Measurements from ENCODE around the gene VWA7.
A peak's percentile ranks its signal among the peaks of the same experiment; 100 is the strongest.
"Not testable (repeated sequence)": the region's sequence is repeated elsewhere in the genome, so short reads cannot be mapped to it uniquely, and the experiment has no call there.

VWA7 gene

DNA sequence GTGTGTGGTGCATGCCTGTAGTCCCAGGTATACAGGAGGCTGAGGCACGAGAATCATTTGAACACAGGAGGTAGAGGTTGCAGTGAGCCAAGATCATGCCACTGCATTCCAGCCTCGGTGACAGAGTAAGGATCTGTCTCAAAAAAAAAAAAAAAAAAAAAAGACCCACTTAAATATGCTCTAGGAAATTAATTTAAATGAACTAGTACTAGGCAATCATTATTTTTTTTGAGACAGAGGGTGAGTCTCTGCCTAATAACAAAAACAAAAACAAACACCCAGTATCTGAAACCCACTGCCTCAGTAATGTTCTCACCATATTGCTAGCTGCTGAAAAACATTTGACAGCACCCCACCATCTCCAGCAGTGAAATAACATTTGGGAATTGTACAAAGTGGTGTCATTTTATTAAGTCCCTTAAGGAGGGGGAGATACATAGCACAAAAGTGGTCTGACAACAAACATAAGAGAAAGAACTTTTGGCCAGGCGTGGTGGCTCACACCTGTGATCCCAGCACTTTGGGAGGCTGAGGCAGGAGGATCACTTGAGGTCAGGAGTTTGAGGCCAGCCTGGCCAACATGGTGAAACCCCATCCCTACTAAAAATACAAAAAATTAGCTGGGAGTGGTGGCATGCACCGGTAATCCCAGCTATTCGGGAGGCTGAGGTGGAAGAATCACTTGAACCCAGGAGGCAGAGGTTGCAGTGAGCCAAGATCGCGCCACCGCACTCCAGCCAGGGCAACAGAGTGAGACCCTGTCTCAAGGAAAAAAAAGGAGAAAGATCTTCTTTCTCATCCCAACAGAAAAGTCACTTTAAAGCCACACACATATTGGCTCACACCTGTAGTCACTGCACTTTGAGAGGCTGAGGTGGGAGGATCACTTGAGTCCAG is 24.2 kb upstream of the VWA7 start:
- DNase-seq, result not testable (repeated sequence)

- DNase-seq, result no peak
Measured at GRCh38 chr6:31799781-31800180, 22.7 kb upstream of the VWA7 start.

- peak; percentile 70 for DNase-seq
Measured at GRCh38 chr6:31797588-31797987, 20.5 kb upstream of the VWA7 start.

DNA sequence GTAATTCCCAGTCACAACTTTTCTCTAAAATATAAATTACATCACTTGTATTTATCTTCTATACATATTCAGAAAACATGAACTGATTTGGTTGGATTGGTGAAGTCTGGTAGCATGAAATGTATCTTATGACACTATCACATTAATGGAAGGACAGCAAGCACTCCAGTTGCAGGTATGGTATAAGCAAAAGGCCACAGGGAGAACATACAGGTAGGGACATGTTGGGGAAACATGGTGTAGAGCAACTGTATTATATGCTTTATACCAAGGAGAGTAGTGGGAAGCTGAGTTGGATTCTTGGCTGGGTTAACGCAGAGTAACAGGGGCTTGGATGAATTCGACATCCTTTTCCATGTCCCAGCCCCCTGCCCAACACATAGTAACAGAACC is 19.9 kb upstream of the VWA7 start:
- DNase-seq, result no peak

GRCh38 chr6:31795616-31796298 is 18.6 kb upstream of the VWA7 start, which contains the start of gene VARS1:
Gene VARS1, minus strand, starts transcription at chr6:31795752. Its CDS starts 535 bp downstream, at chr6:31795217.
- DNase-seq, result peak; percentile 93

DNA sequence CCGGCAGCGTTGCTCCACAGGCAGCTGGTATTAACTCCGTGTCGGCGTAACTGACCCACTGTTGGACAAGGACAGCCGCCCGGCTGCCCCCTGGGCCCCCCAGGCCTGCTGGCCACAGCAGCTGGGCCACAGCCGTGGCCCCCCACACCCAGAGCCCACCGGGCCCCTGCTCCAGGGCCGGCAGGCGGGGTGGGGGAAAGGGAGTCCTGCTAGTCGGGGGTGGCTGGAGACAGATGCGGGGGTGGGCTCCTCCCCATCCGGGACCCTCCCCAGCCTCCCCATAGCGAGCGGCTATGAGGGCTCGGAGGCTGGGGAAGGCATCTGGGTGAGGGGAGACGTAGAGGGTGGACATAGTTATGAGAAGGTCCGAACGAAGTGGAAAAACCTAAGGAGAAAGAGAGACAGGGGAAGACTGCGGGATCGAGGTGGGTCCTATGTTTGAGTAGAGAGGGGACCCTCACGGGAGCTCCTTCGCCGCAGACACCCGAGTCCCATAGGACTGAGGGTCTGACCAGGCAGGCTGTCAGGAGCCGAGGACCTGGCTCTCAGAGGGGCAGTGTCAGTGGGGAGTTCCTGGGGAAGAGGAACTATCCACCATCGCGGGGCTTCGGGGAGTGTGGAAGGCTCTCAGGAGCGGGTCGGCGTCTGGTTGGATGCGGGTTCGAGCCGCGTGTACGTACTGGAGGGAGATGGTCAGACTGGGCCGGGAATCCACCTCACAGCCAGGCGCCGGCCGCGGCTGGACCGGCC is 17.9 kb upstream of the VWA7 start:
- DNase-seq, result peak; percentile 13

- peak; percentile 34 for DNase-seq
Measured at GRCh38 chr6:31794294-31794865, 17.3 kb upstream of the VWA7 start.

DNA sequence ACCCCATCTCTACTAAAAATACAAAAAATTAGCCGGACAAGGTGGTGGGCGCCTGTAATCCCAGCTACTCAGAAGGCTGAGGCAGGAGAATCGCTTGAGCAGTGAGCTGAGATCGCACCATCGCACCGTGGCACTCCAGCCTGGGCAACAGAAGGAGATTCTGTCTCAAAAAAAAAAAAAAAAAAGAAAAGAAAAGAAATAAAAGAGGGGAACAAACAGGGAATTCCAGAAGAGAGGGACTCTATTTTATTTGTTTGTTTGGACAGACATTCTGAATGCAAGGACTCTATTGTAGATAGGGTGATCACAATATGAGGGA is 16.8 kb upstream of the VWA7 start:
- not testable (repeated sequence) for DNase-seq

GRCh38 chr6:31792761-31793171 is 15.6 kb upstream of the VWA7 start:
- peak; percentile 49 for DNase-seq

DNA sequence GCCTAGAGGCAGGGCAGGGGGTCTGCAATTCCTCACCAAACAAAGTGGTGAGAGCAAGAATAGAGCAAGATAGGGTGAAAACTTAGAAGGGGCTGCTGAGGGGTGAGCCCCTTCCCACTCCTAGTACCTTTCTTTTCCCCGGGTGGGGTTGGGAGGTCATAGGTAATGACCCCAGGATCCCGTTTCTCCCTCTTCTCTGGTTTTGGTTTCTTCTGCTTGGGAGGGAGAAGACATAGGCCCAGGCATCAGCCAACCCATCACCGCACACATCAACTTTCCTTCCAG is 14.9 kb upstream of the VWA7 start:
- DNase-seq, result no peak

DNA sequence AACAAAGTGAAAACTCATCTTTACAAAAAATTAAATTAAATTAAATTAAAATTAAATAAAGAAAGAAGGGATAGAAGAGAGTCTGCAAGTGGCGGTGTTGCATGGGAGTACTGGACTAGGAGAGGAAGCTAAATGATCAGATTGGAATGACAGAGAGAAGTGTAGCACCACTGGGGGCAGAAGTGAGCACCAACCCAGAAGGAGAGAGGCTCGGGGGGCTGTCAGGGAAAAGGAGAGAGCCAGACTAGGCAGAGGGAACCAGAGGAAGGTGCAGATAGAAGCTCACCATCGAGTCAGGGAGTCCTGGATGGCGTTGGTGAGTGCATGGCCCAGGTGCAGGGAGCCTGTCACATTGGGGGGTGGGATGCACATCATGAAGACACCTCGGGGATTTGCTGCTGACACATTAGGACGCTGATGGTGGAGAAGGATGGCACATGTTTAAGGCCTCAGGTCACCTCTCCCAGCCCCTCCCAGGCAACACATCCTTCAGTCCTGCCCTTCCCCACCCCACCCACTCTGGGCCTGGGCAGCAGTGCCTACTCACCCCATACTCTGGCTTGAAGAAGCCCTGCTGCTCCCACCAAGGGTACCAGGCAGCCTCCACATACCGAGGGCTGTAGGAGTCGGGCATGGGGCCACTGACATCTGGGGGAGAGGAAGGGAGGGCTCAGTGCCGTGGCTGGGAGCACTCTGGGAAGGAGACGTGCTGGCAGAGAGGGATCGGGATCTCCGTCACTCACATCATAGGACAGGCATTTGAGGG is 14.4 kb upstream of the VWA7 start:
- peak; percentile 48 for DNase-seq

DNA sequence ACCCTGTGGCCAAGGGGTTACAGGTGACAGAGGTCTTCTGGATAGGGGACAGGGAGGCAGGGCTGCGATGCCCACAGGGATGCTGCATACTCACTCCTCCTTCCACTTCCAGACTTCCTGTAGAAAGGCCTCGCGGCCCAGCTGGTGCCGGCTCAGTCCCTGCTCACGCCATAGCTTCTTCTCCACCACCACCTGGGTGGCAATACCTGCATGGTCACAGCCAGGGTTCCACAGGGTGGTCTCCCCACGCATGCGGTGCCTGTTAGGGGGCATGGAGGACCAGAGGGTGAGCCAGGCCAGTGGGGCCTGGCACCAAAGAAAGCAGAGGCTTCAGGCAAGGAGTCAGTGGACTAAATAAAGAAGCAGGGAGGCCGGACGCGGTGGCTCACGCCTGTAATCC is 8.3 kb upstream of the VWA7 start:
- DNase-seq, result no peak

GRCh38 chr6:31784098-31784925 is 7.2 kb upstream of the VWA7 start:
- DNase-seq, result no peak

- no peak for DNase-seq
Measured at GRCh38 chr6:31782126-31782855, 5.2 kb upstream of the VWA7 start.

GRCh38 chr6:31781244-31782125 is 4.4 kb upstream of the VWA7 start:
- DNase-seq, result no peak

DNA sequence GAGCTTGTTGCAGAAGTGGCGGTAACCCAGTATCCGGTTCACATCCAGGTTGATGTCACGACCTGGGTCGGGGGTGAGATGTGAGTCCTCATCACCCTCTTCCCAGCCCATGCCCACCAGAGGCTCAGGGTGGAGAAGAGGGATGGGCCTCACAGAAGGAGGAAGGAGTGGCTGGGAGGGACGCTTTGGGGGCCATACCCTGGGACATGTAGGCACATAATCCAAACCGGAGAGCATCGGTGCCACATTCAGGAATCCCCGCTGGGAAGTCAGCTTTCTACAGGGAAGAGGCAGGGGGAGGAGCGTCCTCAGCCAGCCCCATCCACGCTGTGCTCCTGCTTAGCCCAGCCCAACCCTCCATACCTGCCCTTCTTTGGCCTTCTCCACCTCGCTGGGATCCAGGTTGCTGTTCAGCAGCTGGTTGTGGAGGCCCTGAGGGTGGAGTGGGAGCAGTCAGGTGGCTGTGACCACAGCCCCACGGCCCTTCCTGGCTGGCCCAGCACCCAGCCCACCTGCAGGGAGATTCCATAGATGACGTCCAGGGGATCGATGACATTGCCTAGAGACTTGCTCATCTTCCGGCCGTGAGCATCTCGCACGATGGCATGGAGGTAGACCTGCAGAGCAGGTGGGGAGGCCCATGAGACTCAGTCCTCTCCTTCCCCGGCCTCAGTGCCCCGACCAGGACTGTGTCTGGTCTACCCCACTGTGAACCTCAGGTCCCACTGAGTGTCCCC is 3.5 kb upstream of the VWA7 start:
- no peak for DNase-seq

- DNase-seq, result no peak
Measured at GRCh38 chr6:31779908-31780307, 2.8 kb upstream of the VWA7 start.

DNA sequence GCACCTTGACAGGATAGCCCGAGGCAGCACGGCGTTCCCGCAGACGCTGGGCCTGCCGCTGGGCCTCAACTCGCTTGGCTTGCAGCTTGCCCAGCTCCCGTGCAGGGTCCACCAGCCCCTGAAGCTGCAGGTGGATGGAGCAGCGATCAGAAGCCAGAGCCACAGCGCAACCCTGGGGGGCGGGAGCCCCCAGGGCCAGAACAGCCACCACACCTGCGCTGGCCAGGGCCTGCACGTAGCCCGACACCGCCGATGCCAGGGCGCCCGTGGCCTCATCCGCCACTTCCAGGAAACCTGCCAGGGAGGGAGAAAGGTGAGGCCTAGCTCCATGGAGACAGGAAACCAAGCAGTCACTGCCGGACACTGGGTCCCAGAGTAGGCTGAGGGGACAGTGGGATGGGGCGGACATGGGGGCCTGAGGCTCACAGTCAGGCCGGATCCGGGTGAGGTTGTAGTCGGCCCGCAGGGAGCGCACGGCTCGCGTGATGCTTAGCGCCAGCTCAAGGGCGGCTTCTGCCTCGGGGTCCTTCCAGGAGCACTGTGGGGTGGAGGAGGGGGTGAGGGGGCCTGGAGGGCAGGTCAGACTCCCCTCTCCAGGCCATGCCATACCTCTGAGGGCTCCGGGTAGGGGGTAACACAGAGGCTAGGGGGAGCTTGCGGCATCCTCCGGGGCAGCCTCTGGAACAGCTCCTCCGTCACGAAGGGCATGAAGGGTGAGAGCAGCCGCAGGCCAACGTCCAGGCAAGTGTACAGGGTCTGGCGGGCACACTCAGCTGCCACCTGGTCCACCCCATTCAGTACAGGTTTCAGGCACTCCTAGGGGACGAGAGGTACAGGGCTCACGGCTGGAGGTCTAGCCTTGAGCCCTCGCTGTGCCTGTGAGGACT is 2.1 kb upstream of the VWA7 start:
- no peak for DNase-seq
